SK-N-SH treated with all-trans-retinoic acid at 6 μM for 48 hours (cell line): ENCODE results near the gene CYTH3.

Experiments
- ARNTL ChIP-seq: fragments of 450-650 bp; formaldehyde crosslinking; IDR thresholded peaks from 2 replicates; pipeline ENCODE4 v1.5.0; 2020; ENCODE audit warnings: low read depth, mild to moderate bottlenecking, moderate library complexity, borderline replicate concordance
- BACH2 ChIP-seq: fragments of 250-450 bp; sonication (Bioruptor Pico); IDR thresholded peaks from 2 replicates; pipeline ENCODE4 v1.9.0; 2021; ENCODE audit warnings: mild to moderate bottlenecking, borderline replicate concordance
- CSDC2 ChIP-seq: fragments of 250-450 bp; sonication (Bioruptor Pico); IDR thresholded peaks from 2 replicates; pipeline ENCODE4 v1.5.0; 2020; ENCODE audit warnings: mild to moderate bottlenecking, moderate library complexity
- GLIS3 ChIP-seq: fragments of 250-450 bp; sonication (Bioruptor Pico); IDR thresholded peaks from 2 replicates; pipeline ENCODE4 v1.5.0; 2020; ENCODE audit warnings: mild to moderate bottlenecking, moderate library complexity
- ISL1 ChIP-seq: fragments of 250-450 bp; sonication (Bioruptor Pico); IDR thresholded peaks from 2 replicates; pipeline ENCODE4 v2.1.2; 2022; ENCODE audit warnings: mild to moderate bottlenecking, moderate library complexity
- PPARA ChIP-seq: fragments of 250-450 bp; sonication (Bioruptor Pico); IDR thresholded peaks from 2 replicates; pipeline ENCODE4 v1.5.0; 2020; ENCODE audit warnings: mild to moderate bottlenecking, borderline replicate concordance
- TOX ChIP-seq: fragments of 250-450 bp; sonication (Bioruptor Pico); IDR thresholded peaks from 2 replicates; pipeline ENCODE4 v1.8.0; 2021; ENCODE audit warnings: mild to moderate bottlenecking, moderate library complexity, borderline replicate concordance
- ZFP3 ChIP-seq: fragments of 250-450 bp; sonication (Bioruptor Pico); IDR thresholded peaks from 2 replicates; pipeline ENCODE4 v1.5.0; 2020; ENCODE audit warnings: mild to moderate bottlenecking, moderate library complexity
- ZFP30 ChIP-seq: fragments of 450-650 bp; formaldehyde crosslinking; IDR thresholded peaks from 2 replicates; pipeline ENCODE4 v1.5.0; 2022; ENCODE audit warnings: mild to moderate bottlenecking, moderate library complexity
- ZNF70 ChIP-seq: fragments of 450-650 bp; formaldehyde crosslinking; IDR thresholded peaks from 2 replicates; pipeline ENCODE4 v1.5.0; 2020; ENCODE audit warnings: mild to moderate bottlenecking, moderate library complexity
- ZNF8 ChIP-seq: fragments of 450-650 bp; formaldehyde crosslinking; IDR thresholded peaks from 2 replicates; pipeline ENCODE4 v1.5.0; 2020; ENCODE audit warnings: mild to moderate bottlenecking, moderate library complexity
- TF ChIP-seq, protein P1 (sequence below): fragments of 250-450 bp; sonication (Bioruptor Pico); IDR thresholded peaks from 2 replicates; pipeline ENCODE4 v1.5.0; 2020; ENCODE audit warnings: mild to moderate bottlenecking, moderate library complexity
- TF ChIP-seq, protein P2 (sequence below): fragments of 250-450 bp; sonication (Bioruptor Pico); IDR thresholded peaks from 2 replicates; pipeline ENCODE4 v1.8.0; 2020; ENCODE audit warnings: mild to moderate bottlenecking, moderate library complexity, borderline replicate concordance

DNA sequence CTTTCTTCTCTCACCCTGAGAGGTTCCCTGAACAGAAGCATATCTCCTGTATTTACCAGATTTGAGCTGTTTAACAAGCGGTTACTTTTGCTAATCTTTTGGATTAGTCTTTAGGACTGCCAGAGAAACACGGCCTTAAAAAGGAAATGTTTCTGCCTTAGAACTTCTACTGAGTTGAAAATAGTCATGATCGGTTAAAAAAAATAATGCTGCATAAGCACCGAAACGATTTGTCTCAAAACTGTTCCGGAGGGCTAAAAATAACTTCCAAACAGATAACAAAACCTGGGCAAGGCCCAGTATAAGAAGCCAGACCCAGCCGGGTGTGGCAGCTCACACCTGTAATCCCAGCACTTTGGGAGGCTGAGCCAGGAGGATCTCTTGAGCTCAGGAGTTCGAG is 43.3 kb upstream of the CYTH3 start:
- TF ChIP-seq ZNF8 (CRISPR knock-in tag) (no peak), GLIS3 (CRISPR knock-in tag) (no peak), ZFP3 (CRISPR knock-in tag) (no peak), PPARA (CRISPR knock-in tag) (no peak), ARNTL (no peak), TOX (CRISPR knock-in tag) (no peak), ISL1 (CRISPR knock-in tag) (no peak), CSDC2 (CRISPR knock-in tag) (no peak), ZNF70 (CRISPR knock-in tag) (no peak), BACH2 (CRISPR knock-in tag) (no peak), ZFP30 (CRISPR knock-in tag) (no peak)
- TF ChIP-seq, protein P1, sequence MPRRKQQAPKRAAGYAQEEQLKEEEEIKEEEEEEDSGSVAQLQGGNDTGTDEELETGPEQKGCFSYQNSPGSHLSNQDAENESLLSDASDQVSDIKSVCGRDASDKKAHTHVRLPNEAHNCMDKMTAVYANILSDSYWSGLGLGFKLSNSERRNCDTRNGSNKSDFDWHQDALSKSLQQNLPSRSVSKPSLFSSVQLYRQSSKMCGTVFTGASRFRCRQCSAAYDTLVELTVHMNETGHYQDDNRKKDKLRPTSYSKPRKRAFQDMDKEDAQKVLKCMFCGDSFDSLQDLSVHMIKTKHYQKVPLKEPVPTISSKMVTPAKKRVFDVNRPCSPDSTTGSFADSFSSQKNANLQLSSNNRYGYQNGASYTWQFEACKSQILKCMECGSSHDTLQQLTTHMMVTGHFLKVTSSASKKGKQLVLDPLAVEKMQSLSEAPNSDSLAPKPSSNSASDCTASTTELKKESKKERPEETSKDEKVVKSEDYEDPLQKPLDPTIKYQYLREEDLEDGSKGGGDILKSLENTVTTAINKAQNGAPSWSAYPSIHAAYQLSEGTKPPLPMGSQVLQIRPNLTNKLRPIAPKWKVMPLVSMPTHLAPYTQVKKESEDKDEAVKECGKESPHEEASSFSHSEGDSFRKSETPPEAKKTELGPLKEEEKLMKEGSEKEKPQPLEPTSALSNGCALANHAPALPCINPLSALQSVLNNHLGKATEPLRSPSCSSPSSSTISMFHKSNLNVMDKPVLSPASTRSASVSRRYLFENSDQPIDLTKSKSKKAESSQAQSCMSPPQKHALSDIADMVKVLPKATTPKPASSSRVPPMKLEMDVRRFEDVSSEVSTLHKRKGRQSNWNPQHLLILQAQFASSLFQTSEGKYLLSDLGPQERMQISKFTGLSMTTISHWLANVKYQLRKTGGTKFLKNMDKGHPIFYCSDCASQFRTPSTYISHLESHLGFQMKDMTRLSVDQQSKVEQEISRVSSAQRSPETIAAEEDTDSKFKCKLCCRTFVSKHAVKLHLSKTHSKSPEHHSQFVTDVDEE: no peak
- TF ChIP-seq, protein P2, sequence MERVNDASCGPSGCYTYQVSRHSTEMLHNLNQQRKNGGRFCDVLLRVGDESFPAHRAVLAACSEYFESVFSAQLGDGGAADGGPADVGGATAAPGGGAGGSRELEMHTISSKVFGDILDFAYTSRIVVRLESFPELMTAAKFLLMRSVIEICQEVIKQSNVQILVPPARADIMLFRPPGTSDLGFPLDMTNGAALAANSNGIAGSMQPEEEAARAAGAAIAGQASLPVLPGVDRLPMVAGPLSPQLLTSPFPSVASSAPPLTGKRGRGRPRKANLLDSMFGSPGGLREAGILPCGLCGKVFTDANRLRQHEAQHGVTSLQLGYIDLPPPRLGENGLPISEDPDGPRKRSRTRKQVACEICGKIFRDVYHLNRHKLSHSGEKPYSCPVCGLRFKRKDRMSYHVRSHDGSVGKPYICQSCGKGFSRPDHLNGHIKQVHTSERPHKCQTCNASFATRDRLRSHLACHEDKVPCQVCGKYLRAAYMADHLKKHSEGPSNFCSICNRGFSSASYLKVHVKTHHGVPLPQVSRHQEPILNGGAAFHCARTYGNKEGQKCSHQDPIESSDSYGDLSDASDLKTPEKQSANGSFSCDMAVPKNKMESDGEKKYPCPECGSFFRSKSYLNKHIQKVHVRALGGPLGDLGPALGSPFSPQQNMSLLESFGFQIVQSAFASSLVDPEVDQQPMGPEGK (CRISPR knock-in tag): no peak
